Urothelium cell line (cell line): ENCODE results near the gene ZNF182.
"Not testable (repeated sequence)": the region's sequence is repeated elsewhere in the genome, so short reads cannot be mapped to it uniquely, and the experiment has no call there.

Source experiments
- DNase-seq: peaks from one replicate; pipeline ENCODE4 v3.0.0; 2011; ENCODE audit warnings: low spot score, mixed read lengths
- FAIRE-seq: peaks from 2 replicates; lab custom pipeline; 2011; peaks lifted over from hg19 to GRCh38; lab: Jason Lieb, UNC

ZNF182 gene

GRCh38 chrX:48002929-48003328 lies 860 bp downstream of the ZNF182 start:
- FAIRE-seq: no peak
- DNase-seq: no peak

GRCh38 chrX:48002319-48002718 lies 1.5 kb downstream of the ZNF182 start:
- FAIRE-seq (no peak), DNase-seq (no peak)

- no peak for FAIRE-seq
- no peak for DNase-seq
These were observed 2.5 kb downstream of the ZNF182 start for GRCh38 chrX:48001260-48001659.

GRCh38 chrX:47992669-47993068 lies 11.1 kb downstream of the ZNF182 start:
- FAIRE-seq (no peak), DNase-seq (no peak)

GRCh38 chrX:47992095-47992380 lies 11.8 kb downstream of the ZNF182 start:
- FAIRE-seq (no peak), DNase-seq (no peak)

GRCh38 chrX:47991263-47992094 lies 12.3 kb downstream of the ZNF182 start:
- DNase-seq: peak; percentile 13
- FAIRE-seq: no peak

GRCh38 chrX:47976254-47977151 lies 27.3 kb downstream of the ZNF182 start:
- DNase-seq (no peak), FAIRE-seq (no peak)

- FAIRE-seq: no peak
- DNase-seq: no peak
These were observed 30.6 kb downstream of the ZNF182 start for GRCh38 chrX:47973235-47973634.

- DNase-seq, FAIRE-seq: not testable (repeated sequence)
These were observed 38.3 kb downstream of the ZNF182 start for GRCh38 chrX:47965526-47965925.

- not testable (repeated sequence) for DNase-seq, FAIRE-seq
These were observed 42.0 kb downstream of the ZNF182 start for GRCh38 chrX:47961830-47962229.

- no peak for FAIRE-seq
- no peak for DNase-seq
These were observed 43.4 kb downstream of the ZNF182 start for GRCh38 chrX:47960406-47960805.

GRCh38 chrX:47958761-47959342 lies 44.9 kb downstream of the ZNF182 start:
- DNase-seq (no peak), FAIRE-seq (no peak)

- not testable (repeated sequence) for FAIRE-seq, DNase-seq
These were observed 45.6 kb downstream of the ZNF182 start for GRCh38 chrX:47958206-47958605.

GRCh38 chrX:47956016-47956415 lies 47.8 kb downstream of the ZNF182 start:
- FAIRE-seq (no peak), DNase-seq (no peak)

GRCh38 chrX:47955295-47955694 lies 48.5 kb downstream of the ZNF182 start:
- not testable (repeated sequence) for FAIRE-seq, DNase-seq

GRCh38 chrX:47941423-47941822 lies 62.4 kb downstream of the ZNF182 start:
- FAIRE-seq (no peak), DNase-seq (no peak)

- no peak for FAIRE-seq
- DNase-seq: no peak
These were observed 63.3 kb downstream of the ZNF182 start for GRCh38 chrX:47940448-47940847.

- FAIRE-seq (no peak), DNase-seq (no peak)
These were observed 66.9 kb downstream of the ZNF182 start for GRCh38 chrX:47936940-47937317.

- no peak for DNase-seq
- FAIRE-seq: no peak
These were observed 67.4 kb downstream of the ZNF182 start for GRCh38 chrX:47936224-47936939.

- DNase-seq: no peak
These were observed 69.8 kb downstream of the ZNF182 start for GRCh38 chrX:47933946-47934345.

GRCh38 chrX:47931970-47932369 lies 71.8 kb downstream of the ZNF182 start:
- not testable (repeated sequence) for DNase-seq, FAIRE-seq

More at GRCh38 chrX:47933946-47934345, 69.8 kb downstream of the ZNF182 start:
- FAIRE-seq: no peak
